HG03460 (cell line): ENCODE data around the gene HERC2.
"Not testable (repeated sequence)": the region's sequence is repeated elsewhere in the genome, so short reads cannot be mapped to it uniquely, and the experiment has no call there.

Experiments used
- ATAC-seq: cut with Tn5 transposase; IDR thresholded peaks from one replicate; pipeline ENCODE4 v1.9.1; 2021; ENCODE audit not compliant: unreplicated experiment

Gene HERC2, protein sequence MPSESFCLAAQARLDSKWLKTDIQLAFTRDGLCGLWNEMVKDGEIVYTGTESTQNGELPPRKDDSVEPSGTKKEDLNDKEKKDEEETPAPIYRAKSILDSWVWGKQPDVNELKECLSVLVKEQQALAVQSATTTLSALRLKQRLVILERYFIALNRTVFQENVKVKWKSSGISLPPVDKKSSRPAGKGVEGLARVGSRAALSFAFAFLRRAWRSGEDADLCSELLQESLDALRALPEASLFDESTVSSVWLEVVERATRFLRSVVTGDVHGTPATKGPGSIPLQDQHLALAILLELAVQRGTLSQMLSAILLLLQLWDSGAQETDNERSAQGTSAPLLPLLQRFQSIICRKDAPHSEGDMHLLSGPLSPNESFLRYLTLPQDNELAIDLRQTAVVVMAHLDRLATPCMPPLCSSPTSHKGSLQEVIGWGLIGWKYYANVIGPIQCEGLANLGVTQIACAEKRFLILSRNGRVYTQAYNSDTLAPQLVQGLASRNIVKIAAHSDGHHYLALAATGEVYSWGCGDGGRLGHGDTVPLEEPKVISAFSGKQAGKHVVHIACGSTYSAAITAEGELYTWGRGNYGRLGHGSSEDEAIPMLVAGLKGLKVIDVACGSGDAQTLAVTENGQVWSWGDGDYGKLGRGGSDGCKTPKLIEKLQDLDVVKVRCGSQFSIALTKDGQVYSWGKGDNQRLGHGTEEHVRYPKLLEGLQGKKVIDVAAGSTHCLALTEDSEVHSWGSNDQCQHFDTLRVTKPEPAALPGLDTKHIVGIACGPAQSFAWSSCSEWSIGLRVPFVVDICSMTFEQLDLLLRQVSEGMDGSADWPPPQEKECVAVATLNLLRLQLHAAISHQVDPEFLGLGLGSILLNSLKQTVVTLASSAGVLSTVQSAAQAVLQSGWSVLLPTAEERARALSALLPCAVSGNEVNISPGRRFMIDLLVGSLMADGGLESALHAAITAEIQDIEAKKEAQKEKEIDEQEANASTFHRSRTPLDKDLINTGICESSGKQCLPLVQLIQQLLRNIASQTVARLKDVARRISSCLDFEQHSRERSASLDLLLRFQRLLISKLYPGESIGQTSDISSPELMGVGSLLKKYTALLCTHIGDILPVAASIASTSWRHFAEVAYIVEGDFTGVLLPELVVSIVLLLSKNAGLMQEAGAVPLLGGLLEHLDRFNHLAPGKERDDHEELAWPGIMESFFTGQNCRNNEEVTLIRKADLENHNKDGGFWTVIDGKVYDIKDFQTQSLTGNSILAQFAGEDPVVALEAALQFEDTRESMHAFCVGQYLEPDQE (N-terminal part only)

GRCh38 chr15:28322129-28322588 is at the start of gene HERC2:
HERC2 (minus strand) TSS chr15:28322179; CDS start chr15:28321433, 746 bp downstream.
- not testable (repeated sequence) for ATAC-seq

DNA sequence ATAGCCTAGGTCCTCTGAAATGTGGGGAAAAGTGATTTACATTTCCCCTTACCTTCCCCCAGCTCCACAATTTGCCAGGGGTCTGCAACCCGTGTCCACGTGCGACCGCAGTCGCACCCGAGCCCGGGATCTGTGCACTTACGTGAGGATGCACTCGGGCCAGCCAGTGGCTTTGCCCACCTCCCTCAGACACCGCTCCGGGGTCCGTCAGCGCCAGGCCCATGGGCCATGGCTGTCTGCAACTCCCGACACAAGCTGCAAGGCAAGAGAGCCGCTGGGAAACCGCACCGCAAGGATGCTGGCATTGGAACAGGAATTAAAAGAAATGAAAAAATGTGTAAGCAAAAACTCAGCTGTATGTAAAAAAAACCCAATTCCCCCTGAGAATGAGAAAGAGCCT is 43.5 kb upstream of the HERC2 start:
- not testable (repeated sequence) for ATAC-seq

GRCh38 chr15:28357984-28358383 is 36.0 kb upstream of the HERC2 start, which contains the start of gene GOLGA6L24:
GOLGA6L24 (minus strand) TSS chr15:28358084; CDS start chr15:28358023, 61 bp downstream.
- not testable (repeated sequence) for ATAC-seq

GRCh38 chr15:28321358-28322078 is 461 bp downstream of the HERC2 start:
- ATAC-seq = not testable (repeated sequence)

DNA sequence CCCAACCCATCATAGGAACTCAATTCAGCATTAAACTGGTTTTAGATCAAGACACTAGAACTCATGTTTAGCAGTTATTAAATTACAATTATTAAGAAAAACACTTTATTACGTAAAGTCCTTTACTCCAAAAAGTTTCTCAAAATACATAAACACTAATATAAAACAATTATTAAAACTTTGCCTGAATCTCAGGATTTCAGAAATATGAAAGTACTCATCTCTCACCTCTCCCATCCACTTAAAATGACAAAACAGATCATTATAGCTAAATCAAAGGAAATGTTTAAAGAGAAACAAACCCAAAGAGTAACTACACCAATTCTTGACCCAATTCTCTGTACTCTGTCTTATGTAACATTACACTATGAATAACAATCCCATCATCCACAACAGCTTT is 2.3 kb downstream of the HERC2 start:
- not testable (repeated sequence) for ATAC-seq

DNA sequence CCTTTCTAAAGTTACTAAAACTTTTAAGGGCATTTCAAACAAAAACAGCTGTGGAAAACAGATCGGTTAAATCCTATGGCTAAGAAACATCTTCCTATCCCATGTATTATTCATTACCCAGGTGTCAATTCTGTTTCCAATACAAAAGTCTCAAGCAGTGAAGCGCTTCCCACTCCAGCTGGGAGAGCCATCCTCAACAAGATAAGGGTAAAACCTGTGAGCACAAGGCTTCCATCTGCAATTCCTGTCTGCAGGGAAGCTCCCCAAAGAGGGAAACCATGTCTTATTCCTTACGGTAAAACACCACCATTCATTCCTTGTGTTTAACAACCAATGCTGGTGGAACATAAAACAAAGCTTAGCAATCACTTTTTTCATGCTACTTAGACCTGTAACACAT is 3.2 kb downstream of the HERC2 start:
- ATAC-seq = not testable (repeated sequence)

DNA sequence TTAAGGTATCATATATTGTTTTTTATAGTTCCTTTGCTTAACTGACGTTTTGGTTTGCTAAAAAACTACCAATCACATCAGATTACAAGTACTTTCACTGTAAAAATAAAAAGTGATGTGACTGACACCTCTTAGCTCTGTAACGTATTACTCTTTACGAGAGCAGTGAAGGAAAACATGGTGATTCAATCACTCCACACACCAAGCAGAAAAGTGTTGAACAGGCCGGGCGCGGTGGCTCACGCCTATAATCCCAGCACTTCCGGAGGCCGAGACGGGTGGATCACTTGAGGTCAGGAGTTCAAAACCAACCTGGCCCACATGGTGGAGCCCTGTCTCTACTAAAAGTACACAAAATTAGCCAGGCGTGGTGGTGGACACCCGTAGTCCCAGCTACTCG is 3.9 kb downstream of the HERC2 start:
- ATAC-seq = not testable (repeated sequence)

DNA sequence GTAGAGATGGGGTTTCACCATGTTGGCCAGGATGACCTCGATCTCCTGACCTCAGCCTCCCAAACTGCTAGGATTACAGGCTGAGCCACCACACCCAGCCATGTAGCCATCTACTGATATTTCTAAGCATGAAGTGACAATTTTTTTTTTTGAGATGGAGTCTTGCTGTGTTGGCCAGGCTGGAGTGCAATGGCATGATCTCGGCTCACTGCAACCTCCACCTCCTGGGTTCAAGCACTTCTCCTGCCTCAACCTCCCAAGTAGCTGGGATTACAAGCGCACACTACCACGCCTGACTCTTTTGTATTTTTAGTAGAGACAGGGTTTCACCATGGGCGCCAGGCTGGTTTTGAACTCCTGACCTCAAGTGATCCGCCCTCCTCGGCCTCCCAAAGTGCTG is 5.0 kb downstream of the HERC2 start:
- not testable (repeated sequence) for ATAC-seq

- ATAC-seq = not testable (repeated sequence)
Observed at GRCh38 chr15:28310454-28310853, 11.5 kb downstream of the HERC2 start.

GRCh38 chr15:28308718-28309117 is 13.3 kb downstream of the HERC2 start:
- ATAC-seq = not testable (repeated sequence)

- ATAC-seq = not testable (repeated sequence)
Observed at GRCh38 chr15:28305700-28306099, 16.3 kb downstream of the HERC2 start.

DNA sequence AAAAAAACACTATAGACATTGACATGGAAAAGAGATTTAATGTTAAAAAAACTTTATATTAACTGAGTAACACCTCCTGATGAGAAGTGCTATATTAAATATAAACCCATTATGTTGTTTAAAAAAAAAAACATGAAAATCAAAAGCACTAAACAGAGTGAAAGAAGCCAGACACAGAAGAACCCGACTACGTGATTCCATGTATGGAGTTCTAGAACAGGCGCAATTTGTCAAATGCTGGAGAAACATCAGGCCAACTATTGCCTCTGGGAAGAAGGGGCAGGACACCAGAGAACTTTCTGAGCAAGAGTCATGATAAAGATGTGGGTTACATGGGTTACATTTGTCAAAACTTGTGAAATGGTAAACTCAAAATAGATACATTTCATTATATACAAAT is 24.5 kb downstream of the HERC2 start:
- ATAC-seq = not testable (repeated sequence)

DNA sequence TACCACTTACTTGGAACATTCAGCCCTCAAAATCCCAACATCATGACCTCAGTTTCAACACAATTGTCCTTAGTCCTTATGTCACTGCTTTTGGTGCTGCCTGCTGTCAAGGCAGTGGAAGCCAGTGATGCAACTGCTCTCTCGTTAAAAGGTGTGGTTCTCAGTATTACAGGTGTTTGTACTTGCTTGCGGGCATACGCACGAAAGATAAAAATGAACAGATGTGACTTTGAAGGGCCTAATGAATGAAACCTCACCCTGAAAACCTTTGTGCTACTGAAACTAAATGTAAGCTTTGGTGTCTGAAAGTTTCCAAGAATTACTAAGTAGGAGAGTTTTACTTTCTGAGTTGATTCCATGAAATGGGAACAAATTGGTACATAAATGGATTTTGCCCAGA is 25.2 kb downstream of the HERC2 start:
- not testable (repeated sequence) for ATAC-seq

DNA sequence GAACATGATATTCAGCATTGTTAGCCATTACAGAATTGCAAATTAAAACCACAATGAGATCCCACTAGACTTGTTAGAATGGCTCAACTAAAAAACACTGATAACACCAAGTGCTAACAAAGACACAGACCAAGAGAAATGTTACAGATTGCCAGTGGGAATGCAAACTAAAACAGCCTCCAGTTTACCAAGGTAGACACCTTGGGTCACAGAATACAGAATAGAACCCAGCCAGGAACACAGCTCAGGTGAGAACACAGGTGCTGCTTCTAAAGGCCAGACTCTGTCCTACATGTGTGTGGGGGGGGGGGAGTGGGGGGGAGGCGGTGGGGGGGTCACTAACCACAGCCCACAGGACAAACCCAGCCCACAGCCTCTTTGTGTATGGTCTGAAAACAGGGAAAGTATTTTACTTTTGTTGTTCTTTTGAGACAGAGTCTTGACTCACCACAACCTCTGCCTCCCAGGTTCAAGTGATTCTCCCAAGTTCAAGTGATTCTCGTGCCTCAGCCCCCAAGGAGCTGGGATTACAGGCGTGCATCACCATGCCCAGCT is 26.9 kb downstream of the HERC2 start:
- not testable (repeated sequence) for ATAC-seq

DNA sequence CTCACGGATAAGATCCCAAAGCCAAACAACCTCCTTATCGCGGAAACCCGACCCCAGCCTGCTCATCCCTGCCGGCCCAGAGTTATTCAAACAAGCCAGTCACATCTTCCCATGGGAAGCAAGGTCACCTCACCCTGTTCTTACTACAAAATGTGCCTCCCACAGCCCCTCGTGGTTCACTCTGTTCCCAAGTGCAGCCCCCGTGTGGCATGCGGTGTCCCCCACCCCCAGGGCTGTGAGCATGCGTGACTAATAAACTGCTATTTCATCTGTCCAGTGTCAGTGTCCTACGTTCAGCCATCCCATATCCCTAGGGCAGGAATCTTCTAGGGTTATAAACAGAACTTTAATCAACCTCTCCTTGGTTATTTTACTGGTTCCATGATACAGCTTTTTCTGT is 27.4 kb downstream of the HERC2 start:
- not testable (repeated sequence) for ATAC-seq

- ATAC-seq = no peak
Observed at GRCh38 chr15:28289694-28290463, 32.1 kb downstream of the HERC2 start.

- ATAC-seq = peak; percentile 72
Observed at GRCh38 chr15:28288830-28289693, 32.9 kb downstream of the HERC2 start.

DNA sequence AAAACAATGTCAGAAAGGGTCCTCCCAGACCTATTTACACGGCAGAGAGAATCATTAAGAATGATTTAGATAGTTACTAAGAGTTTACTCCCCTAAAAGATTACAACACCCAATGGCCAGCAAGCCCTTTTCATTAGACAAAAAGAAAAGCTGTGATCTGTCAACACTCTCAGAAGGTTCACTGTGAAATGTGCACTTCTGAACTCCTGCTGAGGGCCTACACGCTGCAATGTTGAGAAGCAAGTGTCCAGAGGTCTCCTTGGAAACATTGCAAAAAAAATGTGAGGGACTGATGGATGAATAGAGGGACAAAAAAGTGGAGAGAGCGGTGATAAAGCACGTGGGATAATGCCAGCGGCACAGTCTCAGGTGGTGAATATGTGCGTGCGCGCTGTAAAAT is 35.3 kb downstream of the HERC2 start:
- ATAC-seq = not testable (repeated sequence)
